Lung (tissue), 12 donors: Measurements from ENCODE around the gene CHD6. TPM values are rescaled to one million over a fixed set of nuclear protein-coding genes. Genes with fewer than 3 reads are reported as not detected.

Experiments used
- ATAC-seq: fragments of 200-7000 bp; cut with Tn5 transposase; one replicate; pipeline ENCODE4 v1.9.1; 2020; ENCODE audit warnings: moderate number of reproducible peaks; ENCODE audit not compliant: insufficient read depth, low FRiP score
- DNase-seq, 3 donors: peaks; one replicate each; pipeline ENCODE4 v3.0.0-alpha.2; 2013 to 2017
- H3K27ac ChIP-seq, 2 donors: one replicate each; pipeline ENCODE4 v1.5.1; 2013; ENCODE audit warnings: mild to moderate bottlenecking in 2 of 2, moderate library complexity in 2 of 2, control low read depth in 1 of 2, inconsistent platforms in 1 of 2, low read depth in 1 of 2, low read length in 1 of 2
- H3K27me3 ChIP-seq, 3 donors: one replicate each; pipeline ENCODE4 v1.5.1; 2013; ENCODE audit warnings: low read length in 2 of 3; ENCODE audit not compliant: control insufficient read depth in 3 of 3, insufficient read depth in 3 of 3
- H3K36me3 ChIP-seq, 4 donors: one replicate each; pipeline ENCODE4 v1.5.1; 2013; ENCODE audit warnings: low read length in 4 of 4, mild to moderate bottlenecking in 1 of 4, moderate library complexity in 1 of 4; ENCODE audit not compliant: control insufficient read depth in 4 of 4, insufficient read depth in 4 of 4
- H3K4me1 ChIP-seq, 5 donors: one replicate each; pipeline ENCODE4 v1.5.1; 2013; ENCODE audit warnings: low read length in 5 of 5, mild to moderate bottlenecking in 2 of 5, moderate library complexity in 1 of 5; ENCODE audit not compliant: control insufficient read depth in 5 of 5, insufficient read depth in 5 of 5
- H3K4me3 ChIP-seq: one replicate; pipeline ENCODE4 v1.5.1; 2013; ENCODE audit warnings: mild to moderate bottlenecking, control low read depth, moderate library complexity
- H3K9ac ChIP-seq, 2 donors: one replicate each; pipeline ENCODE4 v1.5.1; 2013; ENCODE audit warnings: low read length in 2 of 2, control low read depth in 1 of 2; ENCODE audit not compliant: insufficient read depth in 1 of 2
- H3K9me3 ChIP-seq, 4 donors: one replicate each; pipeline ENCODE4 v1.5.1; 2013; ENCODE audit warnings: low read length in 3 of 4, mild to moderate bottlenecking in 1 of 4, moderate library complexity in 1 of 4; ENCODE audit not compliant: control insufficient read depth in 4 of 4, insufficient read depth in 3 of 4
- WGBS, 2 donors: extraction: QIAGEN DNeasy Blood & Tissue Kit; methylation state at CpG; one replicate each; pipeline ENCODE4 v1.1.7; 2013; 5-methylcytosine and 5-hydroxymethylcytosine counted together
- polyA plus RNA-seq, 2 donors: library from polyadenylated mRNA; stranded (reverse); fragments of 200-250 nt; gene quantifications; one replicate each; pipeline ENCODE4 v1.2.1, GENCODE V29; 2013
- total RNA-seq, 2 donors: library from RNA; depleted of rRNA in 1 of 2; stranded (reverse); fragments of >200 nt in 1 of 2; gene quantifications; one replicate each; pipeline ENCODE4 v1.2.1, GENCODE V29; 2014 to 2021
- TF ChIP-seq, protein P1 (sequence below): IDR thresholded peaks from 2 replicates; pipeline ENCODE4 v1.5.1; 2012; ENCODE audit warnings: mild to moderate bottlenecking; ENCODE audit errors: control extremely low read depth, extremely low read depth
- donor health status: control.
- donor health status: control.
- donor health status: Bipolar disorder and iron deficiency.
- donor health status: healthy.
- donor health status: DM: yes; HTN: yes; CAD: no.

Gene CHD6
- total and polyA plus RNA-seq, 4 donors: 5.0 to 95.3 (median 21.0) TPM

GRCh38 chr20:41452226-41452625 is 166.0 kb downstream of the CHD6 start:
- ATAC-seq: no peak
- H3K4me3 ChIP-seq: no peak overlapping the region
- no peaks in the 10 kb centered on the region for H3K9me3 ChIP-seq
- H3K27ac ChIP-seq: no peak overlapping the region
- H3K4me1 ChIP-seq: peaks cover 0 to 6% (median 0%) of the 10 kb centered on the region in 5 donors
- H3K9ac ChIP-seq: no peak overlapping the region
- 96 to 97% methylated on average over 6 of the region's 6 CpGs for WGBS, 2 donors
- H3K36me3 ChIP-seq: peaks cover 41 to 67% (median 57%) of the 10 kb centered on the region in 4 donors
- no peaks in the 10 kb centered on the region for H3K27me3 ChIP-seq
- DNase-seq: no peak
- TF ChIP-seq, protein P1, sequence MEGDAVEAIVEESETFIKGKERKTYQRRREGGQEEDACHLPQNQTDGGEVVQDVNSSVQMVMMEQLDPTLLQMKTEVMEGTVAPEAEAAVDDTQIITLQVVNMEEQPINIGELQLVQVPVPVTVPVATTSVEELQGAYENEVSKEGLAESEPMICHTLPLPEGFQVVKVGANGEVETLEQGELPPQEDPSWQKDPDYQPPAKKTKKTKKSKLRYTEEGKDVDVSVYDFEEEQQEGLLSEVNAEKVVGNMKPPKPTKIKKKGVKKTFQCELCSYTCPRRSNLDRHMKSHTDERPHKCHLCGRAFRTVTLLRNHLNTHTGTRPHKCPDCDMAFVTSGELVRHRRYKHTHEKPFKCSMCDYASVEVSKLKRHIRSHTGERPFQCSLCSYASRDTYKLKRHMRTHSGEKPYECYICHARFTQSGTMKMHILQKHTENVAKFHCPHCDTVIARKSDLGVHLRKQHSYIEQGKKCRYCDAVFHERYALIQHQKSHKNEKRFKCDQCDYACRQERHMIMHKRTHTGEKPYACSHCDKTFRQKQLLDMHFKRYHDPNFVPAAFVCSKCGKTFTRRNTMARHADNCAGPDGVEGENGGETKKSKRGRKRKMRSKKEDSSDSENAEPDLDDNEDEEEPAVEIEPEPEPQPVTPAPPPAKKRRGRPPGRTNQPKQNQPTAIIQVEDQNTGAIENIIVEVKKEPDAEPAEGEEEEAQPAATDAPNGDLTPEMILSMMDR: no peak

DNA sequence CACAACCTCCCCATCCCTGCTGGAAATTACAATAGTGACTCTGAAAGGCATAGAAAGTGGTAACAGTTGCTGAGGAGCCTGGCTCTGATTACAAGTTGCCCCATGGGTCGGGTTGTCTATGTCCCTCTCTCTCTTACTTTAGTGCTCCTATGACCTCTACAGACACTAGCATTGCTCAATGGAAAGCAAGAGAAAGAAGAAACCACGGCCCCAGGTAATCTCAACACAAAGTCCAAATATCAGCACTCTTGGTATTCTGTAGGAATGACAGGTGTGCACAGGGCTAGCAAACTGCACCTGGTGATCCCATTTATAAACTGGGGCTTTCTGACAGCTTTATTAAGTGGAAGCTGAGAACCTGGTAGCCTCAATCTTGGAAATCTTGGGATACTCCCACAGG is 171.2 kb downstream of the CHD6 start:
- WGBS, 2 donors: 97 to 98% methylated on average over 2 of the region's 2 CpGs
- Histone ChIP-seq H3K27ac (no peak overlapping the region), H3K9me3 (peaks cover 0 to 1% (median 0%) of the 10 kb centered on the region in 4 donors), H3K27me3 (no peaks in the 10 kb centered on the region), H3K9ac (no peak overlapping the region), H3K36me3 (peaks cover 28 to 63% (median 49%) of the 10 kb centered on the region in 4 donors), H3K4me3 (no peak overlapping the region), H3K4me1 (no peaks in the 10 kb centered on the region)
- DNase-seq (no peak), ATAC-seq (no peak)
- TF ChIP-seq, protein P1: no peak

DNA sequence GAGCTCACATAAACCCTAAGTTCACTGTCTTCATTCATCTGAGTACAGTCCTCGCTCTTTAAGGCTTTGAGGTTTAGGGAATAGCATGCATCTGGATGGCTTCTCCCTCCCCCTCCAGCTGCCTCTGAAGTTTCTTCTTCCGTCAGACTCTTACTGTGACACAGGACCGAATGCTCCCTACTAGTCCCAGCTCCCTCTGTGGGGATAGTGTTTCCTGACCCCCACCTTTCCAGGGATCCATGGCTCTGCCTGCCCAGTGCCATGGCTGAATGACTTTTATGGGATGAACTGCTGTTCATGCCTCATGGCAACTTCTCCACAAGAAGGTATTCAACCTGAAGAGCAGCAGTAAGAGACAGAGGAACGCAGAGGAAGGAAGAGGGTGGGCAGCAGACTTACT is 171.7 kb downstream of the CHD6 start:
- 95 to 99% methylated on average over 4 of the region's 4 CpGs for WGBS, 2 donors
- H3K4me1 ChIP-seq: no peaks in the 10 kb centered on the region
- no peak overlapping the region for H3K4me3 ChIP-seq
- no peak overlapping the region for H3K9ac ChIP-seq
- TF ChIP-seq, protein P1: no peak
- H3K9me3 ChIP-seq: peaks cover 0 to 1% (median 0%) of the 10 kb centered on the region in 4 donors
- H3K27me3 ChIP-seq: no peaks in the 10 kb centered on the region
- no peak overlapping the region for H3K27ac ChIP-seq
- ATAC-seq: no peak
- H3K36me3 ChIP-seq: peaks cover 23 to 62% (median 43%) of the 10 kb centered on the region in 4 donors
- no peak for DNase-seq

- no peaks in the 10 kb centered on the region for H3K4me1 ChIP-seq
- TF ChIP-seq, protein P1: no peak
- no peak overlapping the region for H3K9ac ChIP-seq
- no peak for DNase-seq
- H3K27ac ChIP-seq: no peak overlapping the region
- ATAC-seq: no peak
- H3K9me3 ChIP-seq: peaks cover 0 to 1% (median 0%) of the 10 kb centered on the region in 4 donors
- H3K36me3 ChIP-seq: peaks cover 11 to 50% (median 40%) of the 10 kb centered on the region in 4 donors
- H3K27me3 ChIP-seq: no peaks in the 10 kb centered on the region
- H3K4me3 ChIP-seq: no peak overlapping the region
Observed at GRCh38 chr20:41444821-41445220, 173.4 kb downstream of the CHD6 start.
